ENCODE data around the gene NABP1.

The NABP1 gene

DNA sequence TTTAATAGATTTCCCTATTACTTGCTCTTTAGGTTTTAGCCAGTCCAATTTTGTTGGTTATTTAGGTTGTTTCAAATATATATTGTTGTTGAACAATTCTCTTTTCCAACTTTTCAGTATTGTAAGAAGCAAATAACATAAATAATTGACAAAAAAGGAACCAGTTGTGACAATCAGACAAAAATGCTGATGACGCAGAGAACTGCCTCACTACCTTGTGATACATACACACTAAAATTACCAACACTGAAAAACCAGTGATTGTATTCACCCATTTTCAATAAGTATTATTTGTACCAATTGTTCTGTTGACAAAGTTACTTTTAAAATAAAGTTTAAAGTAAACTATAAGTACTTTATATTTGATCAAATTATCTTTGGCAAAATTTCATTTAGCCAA lies 43.1 kb upstream of the NABP1 start:
- Histone ChIP-seq H3K4me3 (ENCODE audit: low read depth in 1 of 2, low read length in 1 of 2) (no peak overlapping the region), H3K27me3 (no peaks in the 10 kb centered on the region), H3K36me3 (no peaks in the 10 kb centered on the region), H3K4me1 (ENCODE audit: control insufficient read depth in 1 of 2, insufficient read depth in 1 of 2, low read depth in 1 of 2, low read length in 1 of 2) (peaks cover 17 to 19% of the 10 kb centered on the region in 2 experiments), H3K9me3 (no peaks in the 10 kb centered on the region), H3K27ac (no peak overlapping the region)
- TF ChIP-seq, protein P1, sequence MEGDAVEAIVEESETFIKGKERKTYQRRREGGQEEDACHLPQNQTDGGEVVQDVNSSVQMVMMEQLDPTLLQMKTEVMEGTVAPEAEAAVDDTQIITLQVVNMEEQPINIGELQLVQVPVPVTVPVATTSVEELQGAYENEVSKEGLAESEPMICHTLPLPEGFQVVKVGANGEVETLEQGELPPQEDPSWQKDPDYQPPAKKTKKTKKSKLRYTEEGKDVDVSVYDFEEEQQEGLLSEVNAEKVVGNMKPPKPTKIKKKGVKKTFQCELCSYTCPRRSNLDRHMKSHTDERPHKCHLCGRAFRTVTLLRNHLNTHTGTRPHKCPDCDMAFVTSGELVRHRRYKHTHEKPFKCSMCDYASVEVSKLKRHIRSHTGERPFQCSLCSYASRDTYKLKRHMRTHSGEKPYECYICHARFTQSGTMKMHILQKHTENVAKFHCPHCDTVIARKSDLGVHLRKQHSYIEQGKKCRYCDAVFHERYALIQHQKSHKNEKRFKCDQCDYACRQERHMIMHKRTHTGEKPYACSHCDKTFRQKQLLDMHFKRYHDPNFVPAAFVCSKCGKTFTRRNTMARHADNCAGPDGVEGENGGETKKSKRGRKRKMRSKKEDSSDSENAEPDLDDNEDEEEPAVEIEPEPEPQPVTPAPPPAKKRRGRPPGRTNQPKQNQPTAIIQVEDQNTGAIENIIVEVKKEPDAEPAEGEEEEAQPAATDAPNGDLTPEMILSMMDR (IDR thresholded peaks at IDR 0.05), result no peak

DNA sequence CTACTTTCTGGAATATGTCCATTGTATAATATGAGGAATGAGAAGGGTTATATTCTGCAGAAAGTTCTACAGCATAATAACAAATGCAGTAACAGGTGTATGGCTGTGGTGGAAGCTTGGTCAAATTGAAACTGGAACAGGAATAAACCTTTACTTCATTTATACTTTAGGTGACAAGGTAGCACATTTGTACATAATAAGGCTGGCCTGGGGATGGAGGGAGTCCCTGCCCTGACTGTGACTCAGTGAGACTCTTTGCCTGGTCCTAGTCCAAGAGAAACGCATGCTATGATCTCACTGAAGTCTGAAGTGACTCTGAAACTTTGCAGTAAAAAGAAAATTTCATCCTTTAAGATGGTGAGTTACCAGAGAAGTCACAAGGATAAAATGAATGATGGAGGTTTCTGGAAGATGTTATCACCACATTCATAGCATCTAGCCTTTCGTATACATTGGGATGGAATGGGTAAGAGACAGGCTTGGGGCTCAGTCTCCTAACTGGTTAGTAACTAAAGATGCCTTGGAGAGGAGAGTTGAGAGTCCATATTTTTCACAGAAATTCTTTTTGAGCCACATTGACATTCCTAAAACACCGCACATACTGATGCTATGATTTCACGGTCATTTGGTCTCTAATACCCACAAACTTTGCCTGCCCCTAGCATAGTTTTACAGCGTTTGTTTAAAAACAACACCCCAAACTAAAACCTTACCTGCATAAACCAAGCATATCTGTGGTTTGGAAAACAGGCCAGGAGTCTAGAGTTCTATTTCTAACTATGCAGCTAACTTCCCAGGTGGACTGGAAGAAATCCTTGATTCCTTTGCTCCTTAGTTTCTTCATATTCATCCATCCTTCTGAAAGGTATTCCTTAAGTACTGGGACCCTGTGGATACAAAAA lies 42.4 kb upstream of the NABP1 start:
- H3K27me3 ChIP-seq, result no peaks in the 10 kb centered on the region
- TF ChIP-seq, protein P1 (IDR thresholded peaks at IDR 0.05), result no peak
- no peak overlapping the region for H3K4me3 ChIP-seq (ENCODE audit: low read depth in 1 of 2, low read length in 1 of 2)
- H3K27ac ChIP-seq, result no peak overlapping the region
- peaks cover 17 to 19% of the 10 kb centered on the region in 2 experiments for H3K4me1 ChIP-seq (ENCODE audit: control insufficient read depth in 1 of 2, insufficient read depth in 1 of 2, low read depth in 1 of 2, low read length in 1 of 2)
- no peaks in the 10 kb centered on the region for H3K36me3 ChIP-seq
- H3K9me3 ChIP-seq, result no peaks in the 10 kb centered on the region

DNA sequence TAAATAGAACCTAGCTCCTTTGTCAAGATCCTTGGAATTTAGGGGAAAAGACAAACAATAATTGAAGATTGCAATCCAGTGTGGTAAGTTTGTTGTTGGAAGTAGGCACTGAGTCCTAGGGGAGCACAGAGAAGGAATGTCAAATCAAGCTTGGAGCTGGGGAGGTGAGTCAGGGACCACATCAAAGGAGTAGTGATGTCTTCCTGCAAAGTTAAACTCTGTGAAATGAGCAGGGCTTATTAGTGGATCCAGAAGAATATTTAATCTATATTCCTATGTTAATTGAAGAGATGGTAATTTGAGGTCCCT lies 41.7 kb upstream of the NABP1 start:
- no peaks in the 10 kb centered on the region for H3K9me3 ChIP-seq
- TF ChIP-seq, protein P1 (IDR thresholded peaks at IDR 0.05), result no peak
- no peak overlapping the region for H3K4me3 ChIP-seq (ENCODE audit: low read depth in 1 of 2, low read length in 1 of 2)
- H3K4me1 ChIP-seq (ENCODE audit: control insufficient read depth in 1 of 2, insufficient read depth in 1 of 2, low read depth in 1 of 2, low read length in 1 of 2), result peaks cover 17 to 19% of the 10 kb centered on the region in 2 experiments
- H3K27ac ChIP-seq, result no peak overlapping the region
- no peaks in the 10 kb centered on the region for H3K36me3 ChIP-seq
- H3K27me3 ChIP-seq, result no peaks in the 10 kb centered on the region

DNA sequence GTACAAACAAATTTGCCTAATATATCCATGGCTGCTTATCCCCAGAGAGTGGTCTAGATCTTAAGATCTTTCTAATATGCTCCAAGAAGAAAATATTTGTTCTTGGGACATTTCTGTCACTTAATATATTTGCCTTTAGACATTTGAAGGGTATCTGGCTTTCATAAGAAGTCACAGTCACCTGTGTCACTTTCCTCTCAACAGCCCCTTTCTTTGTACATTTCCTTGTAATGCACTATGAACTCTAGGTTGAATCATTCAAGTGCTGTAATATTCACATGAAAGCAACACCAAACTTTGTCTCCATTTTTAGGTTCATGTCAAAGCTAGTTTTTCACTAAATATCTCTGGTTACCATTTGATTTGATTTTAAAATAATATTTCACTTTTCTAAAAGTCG lies 41.4 kb upstream of the NABP1 start:
- H3K9me3 ChIP-seq, result no peaks in the 10 kb centered on the region
- no peak overlapping the region for H3K4me3 ChIP-seq (ENCODE audit: low read depth in 1 of 2, low read length in 1 of 2)
- TF ChIP-seq, protein P1 (IDR thresholded peaks at IDR 0.05), result no peak
- no peak overlapping the region for H3K27ac ChIP-seq
- H3K36me3 ChIP-seq, result no peaks in the 10 kb centered on the region
- peaks cover 17 to 19% of the 10 kb centered on the region in 2 experiments for H3K4me1 ChIP-seq (ENCODE audit: control insufficient read depth in 1 of 2, insufficient read depth in 1 of 2, low read depth in 1 of 2, low read length in 1 of 2)
- H3K27me3 ChIP-seq, result no peaks in the 10 kb centered on the region

DNA sequence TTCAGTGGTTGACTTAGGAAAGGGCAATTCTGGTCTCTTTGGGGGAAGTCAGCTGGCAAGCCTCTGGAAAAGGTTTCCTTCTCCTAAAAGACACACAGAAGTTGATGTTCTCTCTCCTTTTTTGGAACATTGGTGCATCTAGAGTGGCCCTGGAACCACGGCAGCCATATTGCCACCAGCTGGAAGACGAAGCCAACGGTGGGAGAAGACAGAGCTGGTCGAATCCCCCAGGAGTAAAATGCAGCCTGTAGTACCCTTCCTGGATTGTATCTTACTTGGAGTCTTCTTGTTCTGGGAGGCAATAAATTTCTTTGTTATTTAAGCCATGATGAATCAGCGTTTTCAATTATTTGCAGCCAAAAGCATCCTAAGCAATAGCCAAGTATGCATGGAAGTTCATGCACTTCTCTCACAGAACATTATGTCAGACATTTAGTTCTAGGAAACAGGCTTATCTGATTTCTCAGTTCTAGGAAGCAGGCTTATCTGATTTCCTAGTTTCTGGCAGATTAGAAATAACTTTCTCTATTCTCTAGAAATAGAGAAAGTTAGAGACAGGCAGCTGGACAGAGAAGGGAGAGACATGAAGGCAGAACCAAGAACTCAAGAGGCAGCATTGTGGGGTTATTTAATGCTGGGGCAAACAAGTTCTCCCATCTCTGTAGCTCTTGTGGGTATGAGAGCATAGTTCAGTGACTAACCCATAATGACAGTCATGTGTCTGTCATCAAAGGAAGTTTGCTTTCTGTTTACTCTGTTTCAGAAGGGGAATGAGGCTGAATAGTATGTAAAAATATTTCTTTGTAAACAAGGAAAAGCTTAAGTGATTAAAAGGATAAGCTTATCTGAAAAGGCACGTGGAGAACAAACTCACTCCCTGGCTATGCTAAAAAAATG lies 40.5 kb upstream of the NABP1 start:
- no peak overlapping the region for H3K4me3 ChIP-seq (ENCODE audit: low read depth in 1 of 2, low read length in 1 of 2)
- TF ChIP-seq, protein P1 (IDR thresholded peaks at IDR 0.05), result no peak
- H3K4me1 ChIP-seq (ENCODE audit: control insufficient read depth in 1 of 2, insufficient read depth in 1 of 2, low read depth in 1 of 2, low read length in 1 of 2), result peaks cover 17 to 19% of the 10 kb centered on the region in 2 experiments
- no peaks in the 10 kb centered on the region for H3K27me3 ChIP-seq
- H3K27ac ChIP-seq, result peak overlapping the region; percentile 79
- no peaks in the 10 kb centered on the region for H3K36me3 ChIP-seq
- H3K9me3 ChIP-seq, result no peaks in the 10 kb centered on the region

All from neutrophil (primary cell).